Left kidney (tissue), 2 donors: Measurements from ENCODE around the gene TTC33. TPM values are rescaled to one million over a fixed set of nuclear protein-coding genes. Genes with fewer than 3 reads are reported as not detected.
"Not testable (repeated sequence)": the region's sequence is repeated elsewhere in the genome, so short reads cannot be mapped to it uniquely, and the experiment has no call there.

Experiments used
- DNase-seq: peaks from one replicate; pipeline ENCODE4 v3.0.0-alpha.2; 2013
- polyA plus RNA-seq: library from polyadenylated mRNA; unstranded; fragments of 120-200 nt; gene quantifications from one replicate; pipeline ENCODE4 v1.2.1, GENCODE V29; 2013; ENCODE audit not compliant: insufficient read length

Gene TTC33
- polyA plus RNA-seq, 1 donor = 39.5 TPM

DNA sequence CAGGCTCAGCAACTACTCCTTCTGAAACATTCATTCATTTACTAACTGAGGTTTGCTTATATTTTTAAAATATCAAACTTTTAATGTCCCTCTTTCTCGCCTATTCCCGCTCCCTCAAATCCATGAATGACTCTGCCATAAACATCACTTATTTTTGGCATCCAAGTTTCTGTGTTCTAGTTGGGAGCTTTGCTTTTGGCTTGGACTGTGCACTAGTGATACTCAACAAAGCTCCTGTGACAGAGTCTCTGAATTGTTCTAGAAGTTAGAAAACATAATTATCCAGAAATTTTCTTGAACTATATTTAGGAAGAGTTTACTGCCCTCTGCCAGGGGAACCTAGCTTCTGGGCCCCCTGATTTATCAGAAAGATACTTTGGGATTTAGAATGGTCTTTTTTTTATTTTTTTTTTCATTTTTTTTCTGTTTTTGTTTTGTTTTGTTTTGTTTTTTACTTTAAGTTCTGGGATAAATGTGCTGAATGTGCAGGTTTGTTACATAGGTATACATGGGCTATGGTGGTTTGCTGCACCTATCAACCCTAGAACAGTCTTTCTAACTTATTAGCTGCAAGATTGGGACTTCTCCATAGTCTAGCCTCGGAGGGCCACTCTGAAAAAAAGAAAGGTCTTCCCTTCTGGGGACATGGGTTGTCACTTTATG lies 140.7 kb downstream of the TTC33 start:
- DNase-seq = no peak

DNA sequence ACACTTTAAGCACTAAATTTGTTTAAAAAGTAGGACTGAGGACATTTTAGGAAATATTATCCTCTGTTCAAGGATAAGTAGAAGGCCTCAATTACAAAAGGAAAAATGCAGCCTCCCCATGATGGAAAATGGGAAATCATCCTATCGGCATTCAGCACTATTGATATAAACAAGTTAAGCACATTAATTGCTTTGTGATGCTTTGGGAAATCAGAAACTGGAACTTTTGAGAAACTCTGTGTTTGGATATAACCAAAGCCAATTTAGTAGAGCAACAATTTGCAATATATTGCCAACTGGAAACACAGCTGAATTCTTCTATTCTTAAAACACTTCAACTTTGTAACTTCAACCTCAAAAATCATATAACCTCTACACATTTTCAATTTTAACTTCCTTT lies 141.3 kb downstream of the TTC33 start:
- DNase-seq = no peak

DNA sequence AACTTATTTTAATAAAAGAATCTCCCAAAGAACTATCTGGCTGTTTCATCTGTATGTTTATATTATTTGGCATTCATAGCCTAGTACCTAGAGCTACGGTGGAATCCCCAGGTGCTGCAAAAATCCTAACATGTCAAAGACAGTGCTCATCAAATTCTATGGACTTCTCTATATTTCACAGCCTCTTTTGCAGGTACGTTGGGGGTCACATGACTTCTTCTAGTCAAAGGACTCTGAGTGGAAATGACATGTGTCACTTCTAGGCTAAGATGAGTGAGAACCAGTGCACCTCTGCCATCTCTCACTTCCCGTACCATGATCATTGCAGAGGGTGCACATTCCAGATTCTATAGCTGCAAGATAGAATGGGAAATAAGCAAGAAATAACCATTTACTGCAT lies 148.6 kb downstream of the TTC33 start:
- DNase-seq = no peak

DNA sequence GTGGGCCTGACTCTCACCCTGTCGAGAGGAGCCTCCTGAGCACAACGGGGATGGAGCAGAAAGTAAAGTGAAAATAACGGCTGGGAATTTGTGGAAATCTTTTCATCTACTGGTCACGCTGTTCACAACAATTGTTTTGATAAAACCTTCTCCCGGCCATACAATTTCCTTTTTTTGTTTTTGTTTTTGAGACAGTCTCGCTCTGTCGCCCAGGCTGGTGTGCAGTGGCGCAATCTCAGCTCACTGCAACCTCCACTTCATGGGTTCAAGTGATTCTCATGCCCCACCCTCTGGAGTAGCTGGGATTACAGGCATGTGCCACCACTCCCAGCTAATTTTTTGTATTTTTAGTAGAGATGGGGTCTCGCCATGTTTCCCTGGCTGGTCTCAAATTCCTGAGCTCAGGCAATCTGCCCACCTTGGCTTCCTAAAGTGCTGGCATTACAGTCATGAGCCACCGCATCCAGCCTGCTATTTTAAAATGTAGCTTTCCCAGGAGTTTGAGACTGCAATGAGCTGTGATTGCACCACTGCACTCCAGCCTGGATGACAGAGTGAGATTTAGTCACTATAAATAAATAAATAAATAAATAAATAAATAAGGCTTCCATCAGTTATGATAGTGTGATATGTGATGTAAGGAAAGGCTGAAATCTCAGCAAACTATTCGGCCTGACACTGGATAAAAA lies 149.5 kb downstream of the TTC33 start:
- no peak for DNase-seq

DNA sequence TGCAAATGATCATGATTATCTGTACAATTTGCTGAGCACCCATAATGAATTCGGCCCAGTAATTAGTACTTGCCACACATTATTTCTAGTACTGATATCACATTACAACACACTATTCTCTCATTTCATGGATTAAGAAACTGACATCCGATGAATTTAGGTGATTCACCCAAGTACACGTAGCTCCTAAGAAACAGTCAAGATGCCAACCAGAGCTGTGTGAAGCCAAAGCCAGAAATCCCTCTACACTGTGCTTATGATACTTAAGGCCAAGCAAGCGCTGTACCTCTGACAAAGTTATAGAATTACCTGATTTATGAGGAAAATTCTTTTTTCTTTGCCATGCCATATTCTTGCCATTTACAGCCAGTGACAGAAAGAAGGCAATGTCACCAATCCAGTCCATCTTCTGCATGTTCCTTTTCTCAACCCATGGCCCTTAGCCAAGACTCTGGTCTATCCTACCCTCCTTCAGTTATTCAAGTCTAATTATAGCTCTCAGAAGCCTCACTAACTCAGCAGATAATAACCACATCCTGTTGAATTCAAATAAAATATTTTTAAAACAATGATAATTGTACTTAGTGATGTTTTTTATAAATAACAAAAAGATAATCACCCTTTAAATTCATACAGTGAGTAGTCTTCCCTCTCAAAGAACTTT lies 150.3 kb downstream of the TTC33 start:
- DNase-seq = no peak

DNA sequence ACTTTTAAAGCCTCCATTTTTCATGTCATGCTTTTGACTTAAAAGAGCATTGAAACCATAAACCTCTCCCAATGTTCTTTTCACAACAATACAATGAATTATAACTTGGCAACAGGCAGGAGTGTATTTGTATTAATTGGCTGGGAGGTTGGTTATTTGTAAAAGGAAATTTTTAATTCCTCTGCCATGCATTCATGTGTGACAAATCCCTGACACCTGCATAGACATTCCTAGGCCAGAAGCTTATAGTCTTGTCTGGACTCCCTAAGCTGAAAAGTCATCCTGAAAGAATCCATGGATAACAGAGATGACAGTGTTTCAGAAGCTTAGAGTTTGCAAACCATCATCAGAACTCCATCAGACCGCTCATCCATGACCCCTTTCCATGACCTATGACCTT lies 152.4 kb downstream of the TTC33 start:
- no peak for DNase-seq

DNA sequence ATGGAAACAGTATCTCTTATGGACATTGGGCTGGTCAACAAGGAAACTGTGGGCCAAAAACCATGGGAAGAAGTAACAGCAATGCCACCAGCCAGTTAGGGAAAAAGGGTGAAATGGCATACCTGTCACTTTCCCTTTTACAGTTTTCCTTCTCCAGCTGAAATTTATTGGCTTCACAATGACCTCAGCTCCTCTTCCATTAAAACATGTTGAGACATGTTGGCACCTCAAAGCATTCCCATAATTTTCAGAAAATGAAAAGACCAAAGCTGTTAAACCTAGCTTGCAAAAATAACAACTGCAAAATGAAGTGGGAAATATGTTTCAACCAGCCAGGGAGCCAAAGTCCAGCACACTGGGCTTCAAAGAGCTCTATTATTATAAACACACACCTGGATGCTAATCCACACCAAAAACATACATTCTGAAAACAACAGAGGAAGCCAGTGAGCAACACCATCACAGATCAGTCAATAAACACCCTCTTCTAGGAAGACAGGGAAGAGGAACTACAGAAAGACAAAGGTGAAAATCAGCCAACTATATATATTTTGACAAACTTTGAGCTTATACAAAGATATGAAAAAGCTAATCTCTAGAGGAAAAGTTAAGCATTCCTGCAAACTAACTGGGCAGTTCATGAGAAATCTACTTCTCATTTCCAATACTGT lies 154.4 kb downstream of the TTC33 start:
- DNase-seq = no peak

DNA sequence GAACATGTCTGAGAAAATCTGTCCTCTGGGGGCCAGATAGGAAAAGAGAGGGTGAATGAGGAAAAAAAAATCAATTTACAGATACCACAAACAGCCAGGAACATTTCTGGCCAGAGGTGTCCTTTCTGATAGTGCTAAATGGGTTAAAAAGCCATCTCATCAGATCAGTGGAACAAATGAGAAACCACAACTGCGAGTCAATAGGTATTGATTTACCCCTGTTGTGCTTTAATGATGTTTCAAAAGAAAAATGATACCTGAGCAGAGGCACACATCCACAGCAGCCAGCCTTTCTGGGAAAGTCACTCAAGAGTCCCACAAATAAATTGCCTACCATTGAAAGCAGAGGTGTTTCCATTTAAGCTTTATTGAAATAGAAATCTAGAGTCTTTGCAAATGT lies 155.4 kb downstream of the TTC33 start:
- no peak for DNase-seq

DNA sequence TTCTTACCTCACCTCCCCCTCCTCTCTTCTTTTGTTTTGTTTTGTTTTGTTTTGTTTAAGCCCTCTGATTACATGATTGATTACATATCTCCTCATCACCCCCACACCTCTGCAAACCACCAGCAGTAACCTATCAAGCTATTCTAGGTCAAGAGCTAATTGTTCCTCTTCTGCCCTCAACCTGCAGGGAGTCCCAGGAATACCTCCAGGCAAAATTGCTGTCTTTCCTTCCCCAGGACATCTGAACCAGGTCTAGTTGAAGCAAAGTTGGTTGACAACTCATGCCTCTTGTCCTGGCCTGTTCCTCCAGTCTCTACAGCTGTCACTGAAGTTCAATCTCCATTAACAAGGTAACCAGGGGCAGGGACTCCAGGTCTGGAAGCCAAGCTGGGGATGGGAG lies 156.1 kb downstream of the TTC33 start:
- DNase-seq = no peak

DNA sequence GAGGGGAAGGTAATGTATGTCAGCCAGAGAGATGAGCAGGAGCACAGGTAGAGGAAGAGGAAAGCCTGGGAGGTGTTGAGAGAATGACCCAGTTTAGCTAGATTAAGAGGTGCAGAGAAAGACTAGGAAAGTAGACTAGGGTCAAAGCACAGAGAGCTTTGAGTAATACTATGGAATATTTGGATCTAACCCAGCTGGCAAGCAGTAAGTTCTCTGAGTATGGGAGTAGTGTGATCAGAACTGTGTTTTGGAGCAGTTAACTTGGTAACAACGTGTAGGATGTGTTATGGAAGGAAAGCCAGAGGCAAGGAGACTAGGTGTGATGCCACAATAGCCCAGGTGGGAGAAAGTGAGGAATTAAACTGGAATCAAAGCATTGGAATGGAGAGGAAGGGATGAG lies 160.9 kb downstream of the TTC33 start:
- DNase-seq = no peak

DNA sequence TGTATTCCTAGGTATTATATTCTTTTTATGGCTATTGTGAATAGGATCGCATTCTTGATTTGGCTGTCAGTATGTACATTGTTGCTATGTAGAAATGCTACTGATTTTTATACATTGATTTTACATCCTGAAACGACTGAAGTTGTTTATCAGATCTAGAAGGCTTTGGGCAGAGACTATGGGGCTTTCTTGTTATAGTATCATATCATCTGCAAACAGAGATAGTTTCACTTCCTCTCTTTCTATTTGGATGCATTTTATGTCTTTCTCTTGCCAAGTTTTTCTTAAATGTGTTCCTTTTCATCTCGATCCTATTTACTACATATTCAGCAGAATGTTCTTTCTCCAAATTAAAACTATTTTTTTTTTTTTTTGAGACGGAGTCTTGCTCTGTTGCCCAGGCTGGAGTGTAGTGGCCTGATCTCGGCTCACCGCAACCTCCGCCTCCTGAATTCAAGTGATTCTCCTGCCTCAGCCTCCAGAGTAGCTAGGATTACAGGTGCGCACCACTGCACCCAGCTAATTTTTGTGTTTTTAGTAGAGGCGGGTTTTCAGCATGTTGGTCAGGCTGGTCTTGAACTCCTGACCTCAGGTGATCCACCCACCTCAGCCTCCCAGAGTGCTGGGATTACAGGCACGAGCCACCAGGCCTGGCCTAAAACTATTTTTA lies 163.9 kb downstream of the TTC33 start:
- not testable (repeated sequence) for DNase-seq

DNA sequence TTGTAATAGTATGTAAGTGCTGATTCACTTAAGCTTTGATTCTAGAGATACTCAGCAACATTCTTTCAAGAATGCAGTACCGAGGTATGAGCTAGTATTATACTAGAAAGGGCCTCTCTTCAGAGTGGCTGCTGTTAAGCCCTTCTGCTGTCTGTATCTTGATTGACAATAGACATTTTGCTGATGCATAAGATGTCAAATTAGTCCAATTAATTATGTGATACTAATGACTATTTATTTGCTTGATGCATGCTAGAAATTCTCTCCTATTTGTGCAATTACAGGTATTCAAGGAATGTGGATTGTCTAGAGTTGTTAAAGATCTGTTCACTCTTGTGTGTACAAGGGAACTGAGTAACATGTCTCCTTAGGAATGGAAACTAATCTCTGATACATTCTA lies 168.4 kb downstream of the TTC33 start:
- no peak for DNase-seq

DNA sequence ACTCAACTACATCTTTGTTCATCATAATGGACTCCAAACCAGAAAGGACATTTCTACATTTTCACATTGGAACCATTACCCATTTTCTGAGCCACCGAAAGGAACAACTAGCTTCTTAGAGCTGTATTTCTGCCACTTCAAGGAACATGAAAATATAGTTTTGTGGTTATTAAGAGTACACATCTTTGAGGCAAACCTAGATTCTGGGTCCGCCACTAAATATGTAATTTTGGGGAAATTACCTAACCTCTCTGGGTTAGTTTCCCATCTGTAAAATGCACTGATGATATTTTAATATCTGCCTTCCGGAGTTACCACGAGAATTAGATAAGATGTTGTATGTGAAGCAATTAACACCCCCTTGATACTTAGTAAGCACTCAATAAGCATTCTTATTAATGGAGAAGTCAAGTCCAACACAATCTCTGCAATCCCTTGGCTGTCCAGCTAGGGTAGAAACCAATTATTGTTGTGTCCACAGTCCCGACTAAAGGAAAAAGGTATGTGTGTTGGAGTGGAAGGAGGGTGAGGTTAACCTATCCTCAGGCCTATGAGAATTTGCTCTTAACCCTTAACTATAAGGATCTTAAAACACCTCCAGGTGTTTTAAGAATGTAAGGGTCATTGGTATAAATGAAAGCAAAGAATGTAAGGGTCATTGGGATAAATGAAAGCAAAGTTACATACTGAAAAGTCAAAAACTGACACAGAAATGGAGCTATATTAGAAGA lies 170.1 kb downstream of the TTC33 start:
- no peak for DNase-seq

DNA sequence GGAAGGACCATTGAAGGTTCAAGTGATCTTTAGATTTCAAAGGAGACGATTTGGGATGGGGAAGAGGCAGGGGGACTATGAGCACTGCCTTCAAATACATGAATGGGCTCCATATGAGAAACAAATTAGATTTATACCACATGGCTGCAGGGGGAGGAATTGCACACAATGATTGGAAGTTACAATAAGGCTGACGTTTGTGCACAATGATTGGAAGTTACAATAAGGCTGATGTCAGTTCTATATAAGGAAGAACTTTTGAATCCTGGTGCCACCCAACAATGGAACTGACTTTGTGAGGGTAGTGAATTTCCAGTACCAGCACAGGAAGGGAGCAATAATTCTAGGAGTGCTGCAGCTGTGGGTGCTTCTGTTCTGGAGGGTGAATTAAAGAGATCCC lies 171.7 kb downstream of the TTC33 start:
- DNase-seq = no peak

DNA sequence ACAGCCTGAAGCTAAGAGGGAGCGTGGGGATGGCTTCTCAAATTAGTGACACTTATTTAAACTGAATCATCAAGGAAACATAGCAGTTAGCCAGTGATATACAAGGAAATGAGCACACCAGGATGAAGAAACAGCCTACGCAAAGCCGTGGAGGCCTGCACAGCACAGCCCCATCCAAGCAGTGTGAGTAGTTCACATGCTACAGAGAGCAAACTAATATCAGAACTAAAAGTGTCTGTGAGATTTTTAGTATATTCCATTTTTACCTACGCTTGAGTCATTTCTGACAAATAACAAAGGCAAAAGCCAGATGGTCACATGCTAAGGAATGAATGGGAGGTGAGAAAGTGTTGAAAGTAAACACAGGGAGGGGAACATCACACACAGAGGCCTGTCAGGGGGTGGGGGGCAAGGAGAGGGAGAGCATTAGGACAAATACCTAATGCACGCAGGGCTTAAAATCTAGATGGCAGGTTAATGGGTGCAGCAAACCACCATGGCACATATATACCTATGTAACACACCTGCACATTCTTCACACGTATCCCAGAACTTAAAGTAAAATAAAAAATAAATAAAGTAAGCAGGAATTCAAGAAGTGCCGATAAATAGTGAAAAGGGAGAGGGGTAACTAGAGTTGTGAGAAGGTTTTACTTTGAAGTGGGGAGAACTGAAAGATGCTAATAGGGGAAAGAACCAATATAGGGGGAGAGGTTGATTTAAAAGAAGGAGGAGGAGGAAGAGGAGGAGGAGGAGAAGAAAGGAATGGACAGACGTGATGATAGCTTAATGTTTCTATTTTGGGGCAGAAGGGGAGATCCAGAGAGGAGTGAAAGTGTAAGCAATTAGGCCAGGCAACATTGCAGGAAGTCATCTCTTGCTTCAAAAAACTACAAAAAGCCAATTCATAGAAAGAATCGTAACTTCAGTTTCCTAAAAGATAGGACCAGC lies 177.0 kb downstream of the TTC33 start:
- no peak for DNase-seq

DNA sequence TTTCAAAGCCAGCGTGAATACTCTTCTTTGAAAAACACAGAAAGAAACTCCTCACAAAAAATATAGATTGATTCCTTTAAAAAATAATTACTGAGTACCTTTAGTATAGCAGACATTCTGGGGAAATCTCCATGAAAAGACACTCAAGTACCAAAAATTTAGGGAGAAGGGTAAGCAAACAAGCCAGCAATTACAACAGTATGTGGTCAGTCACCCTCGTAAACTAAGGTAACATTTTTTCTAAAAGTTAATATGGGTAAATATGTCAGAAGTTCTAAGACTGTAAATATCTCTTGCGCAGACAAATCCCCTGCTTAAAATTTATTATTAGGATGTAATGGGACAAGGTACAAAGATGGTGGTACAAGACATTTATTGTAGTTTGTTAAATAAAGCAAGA lies 178.0 kb downstream of the TTC33 start:
- DNase-seq = no peak

DNA sequence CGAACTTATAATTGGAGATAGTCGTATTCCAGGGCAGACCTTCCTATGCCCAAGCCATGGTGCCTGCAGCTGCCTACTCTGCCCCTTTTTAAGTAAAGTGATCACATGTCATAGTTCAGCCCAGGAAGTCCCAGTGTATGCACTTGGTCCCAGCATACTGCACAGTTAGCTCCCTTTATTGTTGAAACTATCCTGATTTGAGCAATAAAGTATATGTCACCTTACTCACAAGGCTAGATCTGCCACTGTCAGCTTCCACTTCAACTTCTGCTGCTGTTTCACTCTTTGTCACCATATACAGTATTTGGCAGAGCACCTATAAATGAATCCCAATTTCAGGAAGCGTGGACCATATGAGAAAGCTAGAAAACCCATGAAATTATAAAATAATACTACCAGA lies 179.8 kb downstream of the TTC33 start:
- no peak for DNase-seq

DNA sequence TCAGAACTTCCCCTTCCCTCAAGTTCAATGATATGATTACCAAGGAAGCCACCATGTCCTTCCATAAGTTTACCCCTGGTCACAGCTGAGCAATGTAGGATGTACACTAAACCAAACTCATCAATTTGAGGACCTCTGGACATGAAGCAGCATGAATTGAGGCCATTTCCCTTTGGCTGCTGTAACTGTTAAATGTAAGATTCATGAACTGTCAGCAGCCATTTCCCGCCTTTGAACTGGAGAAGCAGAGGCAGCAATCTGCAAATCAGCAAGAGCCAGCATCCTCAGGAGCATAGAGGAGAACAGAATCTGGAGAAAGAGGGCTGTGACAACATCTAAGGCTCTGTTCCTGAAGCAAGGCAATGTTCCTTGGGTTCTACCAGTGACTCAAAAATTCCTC lies 180.3 kb downstream of the TTC33 start:
- DNase-seq = no peak

DNA sequence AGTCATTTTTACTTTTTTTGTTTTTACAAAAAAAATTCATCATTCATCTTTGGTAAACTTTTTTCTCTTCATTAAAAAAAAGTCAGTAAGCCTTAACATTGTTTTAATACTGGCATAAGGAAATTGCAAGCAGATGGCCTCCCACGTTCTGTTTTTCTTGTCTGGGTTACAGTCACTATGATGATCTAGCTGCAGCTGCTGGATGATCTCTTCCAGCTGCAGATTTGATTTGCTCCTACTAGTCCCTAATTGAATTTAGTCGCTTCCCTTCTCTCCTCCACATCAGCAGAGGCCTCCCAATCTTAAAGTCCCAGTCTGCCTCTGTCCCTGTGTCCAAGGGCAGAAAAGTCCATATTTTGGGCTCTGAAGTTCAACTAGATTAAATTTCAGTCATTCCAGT lies 182.8 kb downstream of the TTC33 start:
- peak; percentile 38 for DNase-seq

DNA sequence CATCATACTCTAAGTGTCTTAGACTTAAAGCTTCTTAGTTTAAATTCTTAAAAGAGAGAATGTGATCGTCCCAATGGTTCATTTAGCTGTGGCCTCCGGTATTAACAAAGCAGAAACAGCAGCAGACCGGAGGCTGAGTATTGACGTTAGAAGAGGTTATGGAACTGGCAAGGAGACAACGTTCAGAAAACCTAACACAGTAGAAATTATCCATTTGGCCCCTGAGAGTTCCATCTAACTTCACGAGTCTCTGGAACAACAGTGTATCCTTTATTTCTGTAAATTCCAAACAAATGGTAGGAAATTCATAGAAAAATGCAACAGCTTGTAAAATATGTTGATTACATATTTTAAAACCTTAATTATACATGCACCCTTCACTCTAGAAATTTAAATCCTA lies 183.4 kb downstream of the TTC33 start:
- DNase-seq = no peak

DNA sequence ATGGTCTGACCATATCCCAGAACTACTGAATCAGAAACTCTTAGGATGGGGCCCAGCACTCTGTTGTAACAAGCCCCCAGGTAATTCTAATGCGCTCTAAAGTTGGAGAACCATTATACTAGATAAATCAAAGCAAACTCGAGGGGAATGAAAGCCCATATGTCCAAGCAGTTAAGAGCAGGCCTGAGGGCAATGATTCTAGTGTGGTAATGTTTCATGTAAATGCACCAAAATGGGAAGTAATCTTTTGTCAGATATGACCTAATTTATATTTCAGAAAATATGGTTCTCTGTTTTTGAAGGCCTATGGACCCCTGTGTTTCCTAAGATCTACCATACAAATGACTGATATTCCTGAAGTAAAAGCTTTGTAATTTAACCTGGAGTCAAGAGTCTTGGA lies 184.0 kb downstream of the TTC33 start:
- DNase-seq = no peak
